ENCODE data around the gene KATNBL1.

DNA sequence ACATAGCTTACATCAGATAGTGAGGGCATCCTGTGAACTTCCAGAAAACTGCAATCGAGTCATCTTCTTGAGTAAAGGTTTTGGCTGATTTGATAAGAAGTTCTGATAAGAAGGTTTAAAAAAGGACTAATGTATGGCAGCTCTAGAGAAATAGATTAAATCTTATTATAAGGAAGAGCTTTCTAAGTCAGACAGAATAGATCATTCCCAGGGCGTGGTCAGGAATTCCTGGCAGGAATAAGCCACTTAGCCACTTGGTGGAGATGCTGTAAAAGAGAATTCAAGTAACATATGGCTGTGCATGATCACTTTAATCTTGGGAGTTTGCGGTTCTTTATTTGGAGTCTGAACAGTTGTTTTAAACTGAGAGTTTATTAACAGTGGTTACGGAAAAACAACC lies 90.6 kb downstream of the KATNBL1 start:
- TF ChIP-seq, protein P1, sequence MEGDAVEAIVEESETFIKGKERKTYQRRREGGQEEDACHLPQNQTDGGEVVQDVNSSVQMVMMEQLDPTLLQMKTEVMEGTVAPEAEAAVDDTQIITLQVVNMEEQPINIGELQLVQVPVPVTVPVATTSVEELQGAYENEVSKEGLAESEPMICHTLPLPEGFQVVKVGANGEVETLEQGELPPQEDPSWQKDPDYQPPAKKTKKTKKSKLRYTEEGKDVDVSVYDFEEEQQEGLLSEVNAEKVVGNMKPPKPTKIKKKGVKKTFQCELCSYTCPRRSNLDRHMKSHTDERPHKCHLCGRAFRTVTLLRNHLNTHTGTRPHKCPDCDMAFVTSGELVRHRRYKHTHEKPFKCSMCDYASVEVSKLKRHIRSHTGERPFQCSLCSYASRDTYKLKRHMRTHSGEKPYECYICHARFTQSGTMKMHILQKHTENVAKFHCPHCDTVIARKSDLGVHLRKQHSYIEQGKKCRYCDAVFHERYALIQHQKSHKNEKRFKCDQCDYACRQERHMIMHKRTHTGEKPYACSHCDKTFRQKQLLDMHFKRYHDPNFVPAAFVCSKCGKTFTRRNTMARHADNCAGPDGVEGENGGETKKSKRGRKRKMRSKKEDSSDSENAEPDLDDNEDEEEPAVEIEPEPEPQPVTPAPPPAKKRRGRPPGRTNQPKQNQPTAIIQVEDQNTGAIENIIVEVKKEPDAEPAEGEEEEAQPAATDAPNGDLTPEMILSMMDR (IDR thresholded peaks at IDR 0.05), result no peak
- no peak for TF ChIP-seq ZFX (IDR thresholded peaks at IDR 0.05; ENCODE audit: borderline replicate concordance)
